SK-N-SH (cell line): ENCODE measurements around the gene PI4K2B. TPM values are rescaled to one million over a fixed set of nuclear protein-coding genes. Genes with fewer than 3 reads are reported as not detected.

ENCODE experiments used
- CTCF ChIA-PET: fragments of 300-600, 350-600 bp; formaldehyde crosslinking; extraction: SDS; loops from one replicate; lab custom pipeline; 2021; lab: Yijun Ruan, JAX
- POLR2A ChIA-PET: fragments of 350-600 bp; sonication (Branson Sonifier 250); formaldehyde crosslinking; extraction: SDS; loops from one replicate; lab custom pipeline; 2020; ENCODE audit warnings: antibody characterized with exemption, inconsistent platforms; lab: Yijun Ruan, JAX
- DNase-seq: peaks from one replicate; pipeline ENCODE4 v3.0.0; 2012
- H2AFZ ChIP-seq: fragments of 200-600 bp; sonication (generic); 2 replicates; pipeline ENCODE4 v1.8.1; 2016; ENCODE audit warnings: antibody characterized with exemption, mild to moderate bottlenecking, low read depth
- H3F3A ChIP-seq: fragments of 200-600 bp; sonication (generic); replicated peaks from 2 replicates; pipeline ENCODE3; 2016; ENCODE audit warnings: antibody characterized with exemption, mild to moderate bottlenecking; ENCODE audit not compliant: insufficient read depth
- H3K27ac ChIP-seq, 2 experiments: fragments of 200-500 bp in 1 of 2; fragments of 200-600 bp in 1 of 2; sonication (Bioruptor generic) in 1 of 2; sonication (generic), shearing (Covaris generic) in 1 of 2; 2 replicates each; pipeline versions ENCODE4 v1.5.1 to v1.6.1; 2014 to 2016; ENCODE audit warnings: low read depth in 2 of 2, inconsistent platforms in 1 of 2, low read length in 1 of 2, mild to moderate bottlenecking in 1 of 2, mixed read lengths in 1 of 2
- H3K27me3 ChIP-seq: fragments of 200-600 bp; sonication (generic), shearing (Covaris generic); 2 replicates; pipeline ENCODE4 v1.6.1; 2016; ENCODE audit warnings: mixed run types; ENCODE audit not compliant: insufficient read depth
- H3K36me3 ChIP-seq, 2 experiments: fragments of 200-500 bp in 1 of 2; fragments of 200-600 bp in 1 of 2; sonication (Bioruptor generic) in 1 of 2; sonication (generic) in 1 of 2; replicated peaks in 1 of 2; 2 replicates each; pipeline versions ENCODE3 to v1.5.1; 2014 to 2016; ENCODE audit warnings: low read length in 1 of 2, mild to moderate bottlenecking in 1 of 2; ENCODE audit not compliant: insufficient read depth in 2 of 2, control insufficient read depth in 1 of 2
- H3K4me1 ChIP-seq, 2 experiments: fragments of 200-500 bp in 1 of 2; fragments of 200-600 bp in 1 of 2; sonication (Bioruptor generic) in 1 of 2; sonication (generic), shearing (Covaris generic) in 1 of 2; 2 replicates each; pipeline versions ENCODE4 v1.5.1 to v1.6.1; 2014 to 2016; ENCODE audit warnings: low read depth in 1 of 2, low read length in 1 of 2, mixed run types in 1 of 2; ENCODE audit not compliant: insufficient read depth in 2 of 2, control insufficient read depth in 1 of 2
- H3K4me2 ChIP-seq: fragments of 200-600 bp; sonication (generic), shearing (Covaris generic); 2 replicates; pipeline ENCODE4 v1.6.1; 2017; ENCODE audit warnings: mixed run types
- H3K4me3 ChIP-seq, 2 experiments: fragments of 200-500 bp in 1 of 2; fragments of 200-600 bp in 1 of 2; sonication (Bioruptor generic) in 1 of 2; sonication (generic), shearing (Covaris generic) in 1 of 2; 2 replicates each; pipeline versions ENCODE4 v1.5.1 to v1.8.1; 2014 to 2016; ENCODE audit warnings: low read depth in 2 of 2, inconsistent platforms in 1 of 2, low read length in 1 of 2, mild to moderate bottlenecking in 1 of 2, mixed read lengths in 1 of 2, moderate library complexity in 1 of 2
- H3K79me2 ChIP-seq: fragments of 200-600 bp; sonication (generic); 2 replicates; pipeline ENCODE4 v1.8.1; 2017; ENCODE audit warnings: mild to moderate bottlenecking; ENCODE audit not compliant: insufficient read depth
- H3K9ac ChIP-seq: fragments of 200-600 bp; sonication (generic); 2 replicates; pipeline ENCODE4 v1.6.1; 2017; ENCODE audit warnings: mixed run types
- H3K9me2 ChIP-seq: fragments of 200-600 bp; sonication (generic); 2 replicates; pipeline ENCODE4 v1.6.1; 2017; ENCODE audit warnings: mixed run types
- H3K9me3 ChIP-seq: fragments of 200-600 bp; sonication (generic); 2 replicates; pipeline ENCODE4 v1.6.1; 2017; ENCODE audit warnings: mixed run types, mild to moderate bottlenecking, moderate library complexity
- H4K20me1 ChIP-seq: fragments of 200-600 bp; sonication (generic); 2 replicates; pipeline ENCODE4 v1.6.1; 2017; ENCODE audit warnings: mild to moderate bottlenecking, mixed run types; ENCODE audit not compliant: insufficient read depth
- CHD2 ChIP-seq: fragments of 150-350 bp; IDR thresholded peaks from 2 replicates; pipeline ENCODE4 v1.6.1; 2018; ENCODE audit warnings: low read length; ENCODE audit not compliant: partially characterized antibody
- ELF1 ChIP-seq: IDR thresholded peaks from 2 replicates; pipeline ENCODE4 v1.4.0; 2012
- EZH2phosphoT487 ChIP-seq: fragments of 200-600 bp; sonication (generic); IDR thresholded peaks from 2 replicates; pipeline ENCODE4 v1.6.1; 2017; ENCODE audit warnings: low read depth, mixed run types, mild to moderate bottlenecking, antibody characterized with exemption, moderate library complexity, borderline replicate concordance
- FOSL2 ChIP-seq: IDR thresholded peaks from 2 replicates; pipeline ENCODE4 v1.4.0; 2012; ENCODE audit warnings: low read depth, mild to moderate bottlenecking, moderate library complexity, borderline replicate concordance
- FOXJ3 ChIP-seq: sonication (generic); formaldehyde crosslinking; IDR thresholded peaks from 2 replicates; pipeline ENCODE4 v1.5.1; 2020; ENCODE audit warnings: mild to moderate bottlenecking, missing genetic modification reagents
- FOXM1 ChIP-seq: IDR thresholded peaks from 2 replicates; pipeline ENCODE4 v1.4.0; 2012; ENCODE audit warnings: low read depth, mild to moderate bottlenecking
- GATA2 ChIP-seq: sonication (generic); formaldehyde crosslinking; IDR thresholded peaks from 2 replicates; pipeline ENCODE4 v1.5.0; 2020; ENCODE audit warnings: mild to moderate bottlenecking, missing genetic modification reagents
- IRF3 ChIP-seq: fragments of 150-350 bp; IDR thresholded peaks from 2 replicates; pipeline ENCODE4 v1.6.1; 2016; ENCODE audit warnings: mild to moderate bottlenecking, low read depth, low read length
- JUND ChIP-seq: IDR thresholded peaks from 2 replicates; pipeline ENCODE4 v1.4.0; 2012
- MAX ChIP-seq: IDR thresholded peaks from 2 replicates; pipeline ENCODE4 v1.4.0; 2012; ENCODE audit warnings: low read depth
- NFIC ChIP-seq: IDR thresholded peaks from 2 replicates; pipeline ENCODE4 v1.4.0; 2012; ENCODE audit warnings: borderline replicate concordance
- NRF1 ChIP-seq: IDR thresholded peaks from 2 replicates; pipeline ENCODE4 v1.6.1; 2012; ENCODE audit warnings: low read depth, mild to moderate bottlenecking, low read length
- PBX3 ChIP-seq: IDR thresholded peaks from 2 replicates; pipeline ENCODE4; 2012
- RFX5 ChIP-seq: IDR thresholded peaks from 2 replicates; pipeline ENCODE4 v1.6.1; 2012; ENCODE audit warnings: mild to moderate bottlenecking, improper control_type of control experiment, low read length
- TEAD4 ChIP-seq: IDR thresholded peaks from 2 replicates; pipeline ENCODE4 v1.4.0; 2012; ENCODE audit warnings: mild to moderate bottlenecking, borderline replicate concordance; ENCODE audit not compliant: insufficient read depth
- USF1 ChIP-seq: IDR thresholded peaks from 2 replicates; pipeline ENCODE4 v1.4.0; 2012; ENCODE audit warnings: low read depth, borderline replicate concordance
- YY1 ChIP-seq: IDR thresholded peaks from 2 replicates; pipeline ENCODE4 v1.4.0; 2012; ENCODE audit warnings: low read depth, mild to moderate bottlenecking
- ZBTB33 ChIP-seq: IDR thresholded peaks from 2 replicates; pipeline ENCODE4 v1.4.0; 2012; ENCODE audit warnings: low read depth, borderline replicate concordance
- WGBS: methylation state at CpG from one replicate; pipeline ENCODE4 v1.1.6; 2017; ENCODE audit warnings: low lambda C conversion rate; 5-methylcytosine and 5-hydroxymethylcytosine counted together
- polyA plus RNA-seq, 3 experiments: library from polyadenylated mRNA; depleted of rRNA; stranded (reverse); fragments of >200 nt; gene quantifications; 2 replicates each; pipeline ENCODE4 v1.2.3, GENCODE V29; 2012

The PI4K2B gene
- polyA plus RNA-seq, 1 of the 3 experiments (the other 2 are of a cell fraction): 3.1 TPM

GRCh38 chr4:25306518-25307057, 72.8 kb downstream of the PI4K2B start:
- Histone ChIP-seq H3K79me2 (no peaks in the 10 kb centered on the region), H3F3A (peaks cover 8% of the 10 kb centered on the region), H3K4me3 (no peak overlapping the region), H3K27ac (no peak overlapping the region), H3K4me2 (no peak overlapping the region), H3K9me2 (no peaks in the 10 kb centered on the region)
- 67% methylated on average over 4 of the region's 4 CpGs for WGBS
- TF ChIP-seq USF1 (no peak), JUND (no peak), RFX5 (no peak), FOSL2 (no peak), ELF1 (no peak), YY1 (no peak), FOXM1 (no peak), ZBTB33 (no peak), FOXJ3 (no peak), GATA2 (CRISPR knock-in tag) (no peak)
- TF ChIP-seq, all 33 proteins: peak for 0
- no peaks in the 10 kb centered on the region for H4K20me1 ChIP-seq
- no peaks in the 10 kb centered on the region for H3K36me3 ChIP-seq
- H3K9ac ChIP-seq: no peak overlapping the region
- POLR2A ChIA-PET: no interaction called here
- H2AFZ ChIP-seq: no peak overlapping the region
- no peaks in the 10 kb centered on the region for H3K9me3 ChIP-seq
- H3K4me1 ChIP-seq: no peaks in the 10 kb centered on the region
- CTCF ChIA-PET: no interaction called here
- DNase-seq: no peak
- no peaks in the 10 kb centered on the region for H3K27me3 ChIP-seq

- ChIA-PET POLR2A (no interaction called here), CTCF (no interaction called here)
- H2AFZ ChIP-seq: no peak overlapping the region
- H3F3A ChIP-seq: peaks cover 8% of the 10 kb centered on the region
- H3K9me2 ChIP-seq: no peaks in the 10 kb centered on the region
- TF ChIP-seq NRF1 (no peak), FOSL2 (no peak), CHD2 (no peak), NFIC (no peak), MAX (no peak), IRF3 (no peak), TEAD4 (no peak), EZH2phosphoT487 (no peak), FOXM1 (no peak), PBX3 (no peak)
- TF ChIP-seq, all 33 proteins: peak for 0
- 62% methylated on average over 7 of the region's 7 CpGs for WGBS
- Histone ChIP-seq H3K36me3 (no peaks in the 10 kb centered on the region), H3K4me1 (no peaks in the 10 kb centered on the region), H3K27ac (no peak overlapping the region), H4K20me1 (no peaks in the 10 kb centered on the region), H3K4me2 (no peak overlapping the region), H3K9ac (no peak overlapping the region), H3K4me3 (no peak overlapping the region), H3K27me3 (no peaks in the 10 kb centered on the region), H3K79me2 (no peaks in the 10 kb centered on the region), H3K9me3 (no peaks in the 10 kb centered on the region)
- no peak for DNase-seq
Measured at GRCh38 chr4:25307596-25307995, 73.8 kb downstream of the PI4K2B start.
